Measurements from ENCODE around the gene KAT8.

The KAT8 gene

GRCh38 chr16:31117384-31118222, at the start of gene KAT8:
Gene KAT8, plus strand, starts transcription at chr16:31117664. Its CDS starts 18 bp downstream, at chr16:31117682.
- no peaks in the 10 kb centered on the region for H3K9me3 Mint-ChIP-seq
- H3K4me1 Mint-ChIP-seq (ENCODE audit: low read depth): peaks cover 30% of the 10 kb centered on the region
- peak within 1 kb of the TSS; percentile 88 for H3K27ac Mint-ChIP-seq
- H3K27me3 Mint-ChIP-seq: no peaks in the 10 kb centered on the region
- peak within 1 kb of the TSS; percentile 89 for H3K4me3 Mint-ChIP-seq
- peaks cover 32% of the 10 kb centered on the region for H3K36me3 Mint-ChIP-seq (ENCODE audit: low read depth)

DNA sequence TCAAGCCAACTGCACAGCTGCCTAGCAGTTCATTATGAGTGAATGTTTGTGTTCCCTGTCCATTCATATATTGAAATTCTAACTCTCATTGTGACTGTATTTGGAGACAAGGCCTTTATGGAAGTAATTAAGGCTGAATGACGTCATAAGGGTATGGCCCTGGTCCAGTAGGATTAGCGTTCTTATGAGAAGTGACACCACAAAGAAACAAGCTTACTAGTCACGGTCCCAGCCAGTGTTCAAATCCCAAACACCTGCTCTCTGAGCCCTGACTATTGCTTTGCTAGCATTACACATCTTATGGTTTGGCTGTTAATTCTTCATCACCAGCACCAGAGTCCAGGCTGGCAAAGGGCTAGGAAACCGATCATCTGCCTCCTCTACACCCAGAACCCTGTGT, 45.6 kb upstream of the KAT8 start:
- H3K27ac Mint-ChIP-seq: peak overlapping the region; percentile 94
- peaks cover 7% of the 10 kb centered on the region for H3K36me3 Mint-ChIP-seq (ENCODE audit: low read depth)
- no peaks in the 10 kb centered on the region for H3K9me3 Mint-ChIP-seq
- no peaks in the 10 kb centered on the region for H3K27me3 Mint-ChIP-seq
- H3K4me3 Mint-ChIP-seq: peak overlapping the region; percentile 98
- H3K4me1 Mint-ChIP-seq (ENCODE audit: low read depth): peaks cover 41% of the 10 kb centered on the region

GRCh38 chr16:31072540-31073141, 44.8 kb upstream of the KAT8 start:
- Mint-ChIP-seq H3K27ac (peak overlapping the region; percentile 94), H3K4me1 (ENCODE audit: low read depth) (peaks cover 38% of the 10 kb centered on the region), H3K9me3 (no peaks in the 10 kb centered on the region), H3K27me3 (no peaks in the 10 kb centered on the region), H3K36me3 (ENCODE audit: low read depth) (peaks cover 7% of the 10 kb centered on the region), H3K4me3 (peak overlapping the region; percentile 98)

- Mint-ChIP-seq H3K27me3 (no peaks in the 10 kb centered on the region), H3K4me1 (ENCODE audit: low read depth) (peaks cover 43% of the 10 kb centered on the region), H3K36me3 (ENCODE audit: low read depth) (peaks cover 14% of the 10 kb centered on the region), H3K9me3 (no peaks in the 10 kb centered on the region), H3K4me3 (peak overlapping the region; percentile 98), H3K27ac (peak overlapping the region; percentile 96)
Measured at GRCh38 chr16:31073142-31073969, 44.1 kb upstream of the KAT8 start.

DNA sequence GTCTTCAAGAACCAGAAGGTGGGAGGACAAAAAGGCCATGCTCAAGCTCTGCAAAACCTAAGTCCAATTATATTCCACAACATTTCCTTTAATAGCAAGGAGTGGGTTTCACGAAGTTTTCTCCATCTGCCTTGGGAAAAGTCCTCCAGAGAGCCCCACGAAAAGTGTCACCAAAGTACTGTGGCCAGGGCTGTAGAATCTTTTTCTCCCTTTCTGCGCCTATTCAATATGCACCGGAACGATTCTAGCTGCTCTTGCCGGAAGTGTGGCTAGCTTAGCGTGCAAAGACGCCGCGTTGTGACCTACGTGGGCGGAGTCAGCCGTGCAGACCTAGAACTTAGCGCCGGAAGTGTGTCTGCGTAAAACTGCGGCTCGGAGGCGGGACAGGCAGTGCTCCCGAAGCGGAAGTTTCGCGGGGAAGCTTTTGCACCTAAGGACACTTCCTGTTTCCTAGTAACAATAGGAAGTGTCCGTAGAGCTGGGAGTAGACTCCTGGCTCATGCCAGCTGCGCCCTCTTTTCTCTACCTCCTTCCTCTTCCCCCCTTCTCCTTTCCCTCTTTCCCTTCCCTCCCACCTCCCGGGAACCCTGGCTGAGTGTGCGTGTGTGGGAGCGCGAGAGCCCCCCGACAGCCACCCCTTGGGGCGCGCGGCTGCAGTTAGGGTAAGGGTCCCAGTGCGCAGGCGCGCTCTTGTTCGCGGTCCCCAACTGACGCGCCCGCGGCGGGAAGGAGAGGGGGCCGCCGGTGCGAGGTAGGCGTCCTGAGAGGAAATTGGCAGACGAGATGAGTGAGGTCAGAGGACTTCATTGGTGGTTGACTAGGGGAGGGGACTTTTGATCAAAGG, 43.3 kb upstream of the KAT8 start, which contains the start of the genes ZNF646 and ZNF668:
Gene ZNF646, plus strand, starts transcription at position 453 of the 844 bp plus-strand sequence. CDS start 1,903 bp downstream, outside the sequence.
Gene ZNF668, minus strand, starts transcription at position 271 of the 844 bp plus-strand sequence. CDS start 9,781 bp downstream, outside the sequence.
- Mint-ChIP-seq H3K27me3 (no peaks in the 10 kb centered on the region), H3K27ac (peak within 1 kb of the TSS; percentile 96), H3K36me3 (ENCODE audit: low read depth) (peaks cover 22% of the 10 kb centered on the region), H3K4me3 (peak within 1 kb of the TSS; percentile 98), H3K9me3 (no peaks in the 10 kb centered on the region), H3K4me1 (ENCODE audit: low read depth) (peaks cover 41% of the 10 kb centered on the region)

DNA sequence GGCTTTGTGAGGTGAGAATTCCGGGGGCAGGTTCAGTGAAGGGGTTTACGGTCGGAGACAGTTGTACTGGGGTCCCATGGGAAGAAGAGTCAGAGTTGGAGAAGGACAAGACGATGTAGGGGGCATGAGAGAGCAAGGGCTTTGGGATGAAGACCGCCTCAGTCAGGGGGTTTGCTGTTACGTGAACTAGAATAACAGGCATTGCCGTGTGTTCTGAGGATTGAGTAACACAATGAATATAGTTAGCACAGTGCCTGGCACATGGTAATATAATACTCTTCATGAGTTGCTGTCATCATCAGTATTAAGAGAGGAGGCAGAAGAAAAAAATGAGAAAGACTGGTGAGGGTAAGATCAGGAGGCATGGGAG, 42.7 kb upstream of the KAT8 start:
- peaks cover 42% of the 10 kb centered on the region for H3K4me1 Mint-ChIP-seq (ENCODE audit: low read depth)
- H3K36me3 Mint-ChIP-seq (ENCODE audit: low read depth): peaks cover 28% of the 10 kb centered on the region
- peak overlapping the region; percentile 96 for H3K27ac Mint-ChIP-seq
- peak overlapping the region; percentile 96 for H3K4me3 Mint-ChIP-seq
- no peaks in the 10 kb centered on the region for H3K27me3 Mint-ChIP-seq
- H3K9me3 Mint-ChIP-seq: no peaks in the 10 kb centered on the region

DNA sequence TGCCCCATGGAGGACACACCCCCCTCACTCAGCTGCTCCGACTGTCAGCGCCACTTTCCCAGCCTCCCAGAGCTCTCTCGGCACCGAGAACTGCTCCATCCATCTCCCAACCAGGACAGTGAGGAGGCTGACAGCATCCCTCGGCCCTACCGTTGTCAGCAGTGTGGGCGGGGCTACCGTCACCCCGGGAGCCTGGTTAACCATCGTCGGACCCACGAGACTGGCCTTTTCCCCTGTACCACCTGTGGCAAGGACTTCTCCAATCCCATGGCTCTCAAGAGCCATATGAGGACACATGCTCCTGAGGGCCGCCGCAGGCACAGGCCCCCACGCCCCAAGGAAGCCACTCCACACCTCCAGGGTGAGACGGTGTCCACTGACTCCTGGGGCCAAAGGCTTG, 41.1 kb upstream of the KAT8 start:
- H3K36me3 Mint-ChIP-seq (ENCODE audit: low read depth): peaks cover 28% of the 10 kb centered on the region
- no peak overlapping the region for H3K27ac Mint-ChIP-seq
- peaks cover 49% of the 10 kb centered on the region for H3K4me1 Mint-ChIP-seq (ENCODE audit: low read depth)
- no peaks in the 10 kb centered on the region for H3K9me3 Mint-ChIP-seq
- H3K4me3 Mint-ChIP-seq: no peak overlapping the region
- H3K27me3 Mint-ChIP-seq: no peaks in the 10 kb centered on the region

- peaks cover 28% of the 10 kb centered on the region for H3K36me3 Mint-ChIP-seq (ENCODE audit: low read depth)
- H3K4me1 Mint-ChIP-seq (ENCODE audit: low read depth): peaks cover 42% of the 10 kb centered on the region
- H3K27me3 Mint-ChIP-seq: no peaks in the 10 kb centered on the region
- H3K9me3 Mint-ChIP-seq: no peaks in the 10 kb centered on the region
- H3K27ac Mint-ChIP-seq: no peak overlapping the region
- H3K4me3 Mint-ChIP-seq: no peak overlapping the region
Measured at GRCh38 chr16:31077024-31077423, 40.4 kb upstream of the KAT8 start.

DNA sequence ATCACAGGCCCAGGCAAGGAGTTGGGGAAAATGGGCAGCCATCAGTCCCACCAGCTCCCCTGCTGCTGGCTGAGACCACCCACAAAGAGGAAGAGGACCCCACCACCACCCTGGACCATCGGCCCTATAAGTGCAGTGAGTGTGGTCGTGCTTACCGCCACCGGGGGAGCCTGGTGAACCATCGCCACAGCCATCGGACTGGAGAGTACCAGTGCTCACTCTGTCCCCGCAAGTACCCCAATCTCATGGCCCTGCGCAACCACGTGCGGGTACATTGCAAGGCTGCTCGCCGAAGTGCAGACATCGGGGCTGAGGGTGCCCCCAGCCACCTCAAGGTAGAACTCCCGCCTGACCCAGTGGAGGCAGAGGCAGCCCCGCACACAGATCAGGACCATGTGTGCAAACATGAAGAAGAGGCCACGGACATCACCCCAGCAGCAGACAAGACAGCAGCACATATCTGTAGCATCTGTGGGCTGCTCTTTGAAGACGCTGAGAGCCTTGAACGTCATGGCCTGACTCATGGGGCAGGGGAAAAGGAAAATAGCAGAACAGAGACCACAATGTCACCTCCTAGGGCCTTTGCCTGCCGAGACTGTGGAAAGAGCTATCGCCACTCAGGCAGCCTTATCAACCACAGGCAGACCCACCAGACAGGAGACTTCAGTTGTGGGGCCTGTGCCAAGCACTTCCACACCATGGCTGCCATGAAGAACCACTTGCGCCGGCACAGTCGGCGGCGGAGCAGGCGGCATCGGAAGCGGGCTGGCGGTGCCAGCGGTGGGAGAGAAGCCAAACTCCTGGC, 39.7 kb upstream of the KAT8 start:
- Mint-ChIP-seq H3K4me3 (no peak overlapping the region), H3K27me3 (no peaks in the 10 kb centered on the region), H3K4me1 (ENCODE audit: low read depth) (peaks cover 35% of the 10 kb centered on the region), H3K36me3 (ENCODE audit: low read depth) (peaks cover 28% of the 10 kb centered on the region), H3K9me3 (no peaks in the 10 kb centered on the region), H3K27ac (no peak overlapping the region)

DNA sequence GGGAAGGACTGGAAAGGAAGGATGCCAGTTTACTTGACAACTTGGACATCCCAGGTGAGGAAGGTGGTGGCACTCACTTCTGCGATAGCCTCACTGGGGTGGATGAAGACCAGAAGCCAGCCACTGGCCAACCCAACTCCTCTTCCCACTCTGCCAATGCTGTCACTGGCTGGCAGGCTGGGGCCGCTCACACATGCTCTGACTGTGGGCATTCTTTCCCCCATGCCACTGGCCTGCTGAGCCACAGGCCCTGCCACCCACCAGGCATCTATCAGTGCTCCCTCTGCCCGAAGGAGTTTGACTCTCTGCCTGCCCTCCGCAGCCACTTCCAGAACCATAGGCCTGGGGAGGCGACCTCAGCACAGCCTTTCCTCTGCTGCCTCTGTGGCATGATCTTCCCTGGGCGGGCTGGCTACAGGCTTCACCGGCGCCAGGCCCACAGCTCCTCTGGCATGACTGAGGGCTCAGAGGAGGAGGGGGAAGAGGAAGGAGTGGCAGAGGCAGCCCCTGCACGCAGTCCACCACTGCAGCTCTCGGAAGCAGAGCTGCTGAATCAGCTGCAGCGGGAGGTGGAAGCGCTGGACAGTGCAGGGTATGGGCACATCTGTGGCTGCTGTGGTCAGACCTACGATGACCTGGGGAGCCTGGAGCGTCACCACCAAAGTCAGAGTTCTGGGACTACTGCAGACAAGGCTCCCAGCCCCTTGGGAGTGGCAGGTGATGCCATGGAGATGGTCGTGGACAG, 38.7 kb upstream of the KAT8 start:
- Mint-ChIP-seq H3K36me3 (ENCODE audit: low read depth) (peaks cover 28% of the 10 kb centered on the region), H3K9me3 (no peaks in the 10 kb centered on the region), H3K4me3 (no peak overlapping the region), H3K27ac (peak overlapping the region; percentile 31), H3K4me1 (ENCODE audit: low read depth) (peaks cover 34% of the 10 kb centered on the region), H3K27me3 (no peaks in the 10 kb centered on the region)

GRCh38 chr16:31079342-31079944, 38.0 kb upstream of the KAT8 start:
- H3K27ac Mint-ChIP-seq: peak overlapping the region; percentile 6
- peaks cover 28% of the 10 kb centered on the region for H3K36me3 Mint-ChIP-seq (ENCODE audit: low read depth)
- H3K4me3 Mint-ChIP-seq: no peak overlapping the region
- no peaks in the 10 kb centered on the region for H3K27me3 Mint-ChIP-seq
- H3K4me1 Mint-ChIP-seq (ENCODE audit: low read depth): peaks cover 34% of the 10 kb centered on the region
- H3K9me3 Mint-ChIP-seq: no peaks in the 10 kb centered on the region

GRCh38 chr16:31080035-31080629, 37.3 kb upstream of the KAT8 start:
- peaks cover 22% of the 10 kb centered on the region for H3K36me3 Mint-ChIP-seq (ENCODE audit: low read depth)
- H3K4me1 Mint-ChIP-seq (ENCODE audit: low read depth): peaks cover 27% of the 10 kb centered on the region

More at GRCh38 chr16:31080035-31080629, 37.3 kb upstream of the KAT8 start:
- Mint-ChIP-seq H3K9me3 (no peaks in the 10 kb centered on the region), H3K27ac (no peak overlapping the region), H3K27me3 (no peaks in the 10 kb centered on the region), H3K4me3 (no peak overlapping the region)

All from stimulated activated naive CD8-positive, alpha-beta T cell treated with anti-CD3 and anti-CD28 coated beads, Interleukin-15, Interleukin-2, amounts not matched to agents 100 ng/mL and 50 ng/mL, for 24 hours (primary cell).